Lung (tissue), 12 donors: ENCODE measurements around the gene PROB1. TPM values are rescaled to one million over a fixed set of nuclear protein-coding genes. Genes with fewer than 3 reads are reported as not detected.
"Not testable (repeated sequence)": the region's sequence is repeated elsewhere in the genome, so short reads cannot be mapped to it uniquely, and the experiment has no call there.

Experiments used
- ATAC-seq: fragments of 200-7000 bp; cut with Tn5 transposase; one replicate; pipeline ENCODE4 v1.9.1; 2020; ENCODE audit warnings: moderate number of reproducible peaks; ENCODE audit not compliant: insufficient read depth, low FRiP score
- DNase-seq, 3 donors: peaks; one replicate each; pipeline ENCODE4 v3.0.0-alpha.2; 2013 to 2017
- H3K27ac ChIP-seq, 2 donors: one replicate each; pipeline ENCODE4 v1.5.1; 2013; ENCODE audit warnings: mild to moderate bottlenecking in 2 of 2, moderate library complexity in 2 of 2, control low read depth in 1 of 2, inconsistent platforms in 1 of 2, low read depth in 1 of 2, low read length in 1 of 2
- H3K27me3 ChIP-seq, 3 donors: one replicate each; pipeline ENCODE4 v1.5.1; 2013; ENCODE audit warnings: low read length in 2 of 3; ENCODE audit not compliant: control insufficient read depth in 3 of 3, insufficient read depth in 3 of 3
- H3K36me3 ChIP-seq, 4 donors: one replicate each; pipeline ENCODE4 v1.5.1; 2013; ENCODE audit warnings: low read length in 4 of 4, mild to moderate bottlenecking in 1 of 4, moderate library complexity in 1 of 4; ENCODE audit not compliant: control insufficient read depth in 4 of 4, insufficient read depth in 4 of 4
- H3K4me1 ChIP-seq, 5 donors: one replicate each; pipeline ENCODE4 v1.5.1; 2013; ENCODE audit warnings: low read length in 5 of 5, mild to moderate bottlenecking in 2 of 5, moderate library complexity in 1 of 5; ENCODE audit not compliant: control insufficient read depth in 5 of 5, insufficient read depth in 5 of 5
- H3K4me3 ChIP-seq: one replicate; pipeline ENCODE4 v1.5.1; 2013; ENCODE audit warnings: mild to moderate bottlenecking, control low read depth, moderate library complexity
- H3K9ac ChIP-seq, 2 donors: one replicate each; pipeline ENCODE4 v1.5.1; 2013; ENCODE audit warnings: low read length in 2 of 2, control low read depth in 1 of 2; ENCODE audit not compliant: insufficient read depth in 1 of 2
- H3K9me3 ChIP-seq, 4 donors: one replicate each; pipeline ENCODE4 v1.5.1; 2013; ENCODE audit warnings: low read length in 3 of 4, mild to moderate bottlenecking in 1 of 4, moderate library complexity in 1 of 4; ENCODE audit not compliant: control insufficient read depth in 4 of 4, insufficient read depth in 3 of 4
- WGBS, 2 donors: extraction: QIAGEN DNeasy Blood & Tissue Kit; methylation state at CpG; one replicate each; pipeline ENCODE4 v1.1.7; 2013; 5-methylcytosine and 5-hydroxymethylcytosine counted together
- polyA plus RNA-seq, 2 donors: library from polyadenylated mRNA; stranded (reverse); fragments of 200-250 nt; gene quantifications; one replicate each; pipeline ENCODE4 v1.2.1, GENCODE V29; 2013
- total RNA-seq, 2 donors: library from RNA; depleted of rRNA in 1 of 2; stranded (reverse); fragments of >200 nt in 1 of 2; gene quantifications; one replicate each; pipeline ENCODE4 v1.2.1, GENCODE V29; 2014 to 2021
- TF ChIP-seq, protein P1 (sequence below): IDR thresholded peaks from 2 replicates; pipeline ENCODE4 v1.5.1; 2012; ENCODE audit warnings: mild to moderate bottlenecking; ENCODE audit errors: control extremely low read depth, extremely low read depth
- donor health status: control.
- donor health status: control.
- donor health status: Bipolar disorder and iron deficiency.
- donor health status: healthy.
- donor health status: DM: yes; HTN: yes; CAD: no.

PROB1 gene
- total and polyA plus RNA-seq, 4 donors: 0.33 to 2.2 (median 0.72) TPM

GRCh38 chr5:139413153-139413552 is 18.2 kb upstream of the PROB1 start:
- no peaks in the 10 kb centered on the region for H3K9me3 ChIP-seq
- no peak overlapping the region for H3K4me3 ChIP-seq
- H3K9ac ChIP-seq: no peak overlapping the region
- DNase-seq (no peak), ATAC-seq (no peak)
- H3K27me3 ChIP-seq: no peaks in the 10 kb centered on the region
- peaks cover 0 to 11% (median 3%) of the 10 kb centered on the region in 5 donors for H3K4me1 ChIP-seq
- peaks cover 0 to 13% (median 7%) of the 10 kb centered on the region in 4 donors for H3K36me3 ChIP-seq
- TF ChIP-seq, protein P1, sequence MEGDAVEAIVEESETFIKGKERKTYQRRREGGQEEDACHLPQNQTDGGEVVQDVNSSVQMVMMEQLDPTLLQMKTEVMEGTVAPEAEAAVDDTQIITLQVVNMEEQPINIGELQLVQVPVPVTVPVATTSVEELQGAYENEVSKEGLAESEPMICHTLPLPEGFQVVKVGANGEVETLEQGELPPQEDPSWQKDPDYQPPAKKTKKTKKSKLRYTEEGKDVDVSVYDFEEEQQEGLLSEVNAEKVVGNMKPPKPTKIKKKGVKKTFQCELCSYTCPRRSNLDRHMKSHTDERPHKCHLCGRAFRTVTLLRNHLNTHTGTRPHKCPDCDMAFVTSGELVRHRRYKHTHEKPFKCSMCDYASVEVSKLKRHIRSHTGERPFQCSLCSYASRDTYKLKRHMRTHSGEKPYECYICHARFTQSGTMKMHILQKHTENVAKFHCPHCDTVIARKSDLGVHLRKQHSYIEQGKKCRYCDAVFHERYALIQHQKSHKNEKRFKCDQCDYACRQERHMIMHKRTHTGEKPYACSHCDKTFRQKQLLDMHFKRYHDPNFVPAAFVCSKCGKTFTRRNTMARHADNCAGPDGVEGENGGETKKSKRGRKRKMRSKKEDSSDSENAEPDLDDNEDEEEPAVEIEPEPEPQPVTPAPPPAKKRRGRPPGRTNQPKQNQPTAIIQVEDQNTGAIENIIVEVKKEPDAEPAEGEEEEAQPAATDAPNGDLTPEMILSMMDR: no peak
- whole genome bisulfite sequencing, 2 donors: 96 to 97% methylated on average over 6 of the region's 6 CpGs
- no peak overlapping the region for H3K27ac ChIP-seq

DNA sequence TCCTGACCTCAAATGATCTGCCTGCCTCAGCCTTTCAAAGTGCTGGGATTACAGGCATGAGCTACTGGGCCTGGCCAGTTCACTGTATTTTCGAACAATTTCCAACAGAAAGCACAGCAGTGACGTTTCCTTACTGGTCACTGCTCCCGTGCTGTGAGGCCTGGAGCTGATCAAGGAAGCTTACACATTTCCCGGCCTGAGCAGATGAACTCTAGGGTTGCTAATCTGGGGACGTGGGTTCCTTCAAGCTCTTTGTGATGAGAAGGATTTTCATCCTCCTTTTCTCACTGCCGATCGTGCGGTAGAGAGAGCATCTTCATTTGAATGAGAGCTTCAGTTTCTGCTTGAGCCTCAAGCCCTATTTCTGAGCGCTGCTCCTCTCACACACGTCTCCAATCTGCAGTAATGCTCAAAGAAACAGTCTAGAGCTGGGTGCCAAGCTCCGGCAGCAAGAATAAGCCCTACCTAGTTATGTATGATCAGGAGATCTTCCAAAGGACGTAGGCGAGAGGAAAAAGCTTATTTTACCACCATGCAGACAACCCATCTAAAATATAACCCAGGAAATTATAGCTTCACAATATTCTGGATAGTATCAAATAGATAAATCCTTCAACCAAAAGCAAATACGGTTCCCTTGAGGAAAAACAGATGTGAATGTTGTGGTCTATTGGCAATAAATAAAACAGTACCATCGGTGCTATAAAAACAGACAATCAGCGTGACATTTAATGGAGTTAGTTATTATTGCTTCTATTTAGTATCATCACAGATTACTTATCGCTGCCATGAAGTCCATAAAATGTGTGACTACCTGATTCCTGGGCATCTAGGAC is 16.3 kb upstream of the PROB1 start:
- Histone ChIP-seq H3K9ac (no peak overlapping the region), H3K27ac (no peak overlapping the region), H3K9me3 (no peaks in the 10 kb centered on the region), H3K27me3 (no peaks in the 10 kb centered on the region), H3K4me3 (no peak overlapping the region), H3K4me1 (peaks cover 0 to 5% (median 0%) of the 10 kb centered on the region in 5 donors), H3K36me3 (peaks cover 0 to 11% (median 5%) of the 10 kb centered on the region in 4 donors)
- TF ChIP-seq, protein P1: no peak
- no peak for DNase-seq
- 90 to 94% methylated on average over 17 of the region's 17 CpGs for WGBS, 2 donors
- ATAC-seq: no peak

- no peaks in the 10 kb centered on the region for H3K9me3 ChIP-seq
- ATAC-seq (no peak), DNase-seq (no peak)
- WGBS, 2 donors: 82 to 83% methylated on average over 6 of the region's 6 CpGs
- no peaks in the 10 kb centered on the region for H3K27me3 ChIP-seq
- no peak overlapping the region for H3K4me3 ChIP-seq
- peaks cover 0 to 11% (median 5%) of the 10 kb centered on the region in 4 donors for H3K36me3 ChIP-seq
- no peak overlapping the region for H3K9ac ChIP-seq
- H3K4me1 ChIP-seq: peaks cover 0 to 4% (median 0%) of the 10 kb centered on the region in 5 donors
- TF ChIP-seq, protein P1: no peak
- H3K27ac ChIP-seq: no peak overlapping the region
Observed at GRCh38 chr5:139410121-139410992, 15.5 kb upstream of the PROB1 start.

- WGBS, 2 donors: 83 to 88% methylated on average over 5 of the region's 5 CpGs
- not testable (repeated sequence) for H3K27ac ChIP-seq, H3K27me3 ChIP-seq, H3K9me3 ChIP-seq, ATAC-seq, H3K9ac ChIP-seq, H3K4me1 ChIP-seq, DNase-seq, H3K4me3 ChIP-seq
- peaks cover 0 to 11% (median 5%) of the 10 kb centered on the region in 4 donors for H3K36me3 ChIP-seq
Observed at GRCh38 chr5:139409116-139409515, 14.2 kb upstream of the PROB1 start.
